Activated B cell treated with CpG ODN at 0.5 μM for 24 hours (primary cell): Measurements from ENCODE around the gene JUNB. TPM values are rescaled to one million over a fixed set of nuclear protein-coding genes. Genes with fewer than 3 reads are reported as not detected.
A peak's percentile ranks its signal among the peaks of the same experiment; 100 is the strongest.

Source experiments
- ATAC-seq: fragments of 200-7000 bp; cut with Tn5 transposase; one replicate; pipeline ENCODE4 v1.10.0; 2021; ENCODE audit warnings: low read depth, mild to moderate bottlenecking, moderate library complexity
- CTCF ChIA-PET: fragments of 350-600 bp; sonication (Branson Sonifier 250); formaldehyde crosslinking; loops from one replicate; lab custom pipeline; 2021; ENCODE audit warnings: antibody characterized with exemption; lab: Charles Lee
- POLR2A ChIA-PET: fragments of 350-600 bp; sonication (Branson Sonifier 250); formaldehyde crosslinking; loops from one replicate; lab custom pipeline; 2021; ENCODE audit warnings: antibody characterized with exemption; lab: Charles Lee
- DNase-seq: peaks from one replicate; pipeline ENCODE4 v3.0.0; 2022
- H3K27ac Mint-ChIP-seq: one replicate; pipeline ENCODE4 v1.8.0; 2020; ENCODE audit warnings: mixed read lengths
- H3K27me3 Mint-ChIP-seq: one replicate; pipeline ENCODE4 v1.8.0; 2021; ENCODE audit warnings: mixed read lengths
- H3K36me3 Mint-ChIP-seq: one replicate; pipeline ENCODE4 v1.8.0; 2021; ENCODE audit warnings: low read depth, mixed read lengths
- H3K4me1 Mint-ChIP-seq: one replicate; pipeline ENCODE4 v1.8.0; 2021; ENCODE audit warnings: mixed read lengths
- H3K4me3 Mint-ChIP-seq: one replicate; pipeline ENCODE4 v1.8.0; 2020; ENCODE audit warnings: mild to moderate bottlenecking, mixed read lengths
- H3K9me3 Mint-ChIP-seq: one replicate; pipeline ENCODE4 v1.8.0; 2020; ENCODE audit warnings: mixed read lengths
- intact Hi-C: fragments of 100-400 bp; cut with micrococcal nuclease; formaldehyde crosslinking; loops from one replicate; pipeline ENCODE4 v1.15.1; 2024
- total RNA-seq: library from RNA; stranded (reverse); gene quantifications from 2 replicates; pipeline ENCODE4 v1.2.3, GENCODE V29; 2022
- TF ChIP-seq, protein P1 (sequence below): fragments of 200-600 bp; IDR thresholded peaks from one replicate; pipeline ENCODE4 v1.8.0; 2022; ENCODE audit warnings: antibody characterized with exemption, mild to moderate bottlenecking

JUNB gene
- total RNA-seq, 1 donor from 2014 or later, result 132 TPM

DNA sequence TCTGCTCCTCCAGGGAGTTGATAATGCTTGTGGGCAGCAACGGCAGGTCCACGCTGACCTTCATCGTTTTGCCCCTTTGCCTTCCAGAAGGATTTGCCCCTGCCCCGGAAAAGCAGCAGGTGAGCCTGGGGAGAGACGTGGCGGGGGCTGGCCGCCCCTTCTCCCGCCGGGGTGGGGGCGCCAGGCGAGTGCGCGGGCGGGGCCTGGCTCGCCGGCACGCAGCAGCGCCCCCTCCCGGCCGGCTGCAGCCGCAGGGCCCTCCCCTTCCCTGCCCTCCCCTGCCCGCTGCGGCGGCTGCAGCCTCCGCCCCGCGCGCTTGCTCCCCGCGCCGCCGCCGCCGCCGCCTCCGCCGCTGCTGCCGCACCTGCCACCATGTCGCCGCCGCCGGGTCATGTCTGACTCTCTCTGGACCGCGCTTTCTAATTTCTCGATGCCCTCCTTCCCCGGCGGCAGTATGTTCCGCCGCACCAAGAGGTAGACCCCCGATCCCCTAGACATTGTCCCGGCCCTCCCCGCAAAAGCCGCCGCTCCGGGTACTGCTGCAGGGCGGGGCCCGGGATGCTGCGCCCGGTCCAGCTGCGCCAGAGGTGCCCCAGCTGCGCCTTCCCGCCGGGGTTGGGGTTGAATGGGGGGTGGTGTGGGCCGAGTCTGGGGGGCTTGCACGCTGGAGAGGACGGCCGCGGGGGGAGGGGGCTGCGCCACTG, 47.0 kb downstream of the JUNB start, which contains the start of gene MAST1:
TSS of gene MAST1 (plus strand) at position 334 of the 704 bp plus-strand sequence. CDS start at position 392, 58 bp downstream.
- peak within 1 kb of the TSS; percentile 61 for H3K4me3 Mint-ChIP-seq
- intact Hi-C loops, result loop anchor here (5.0 kb wide), 1 partner anchor 264 kb away; the partner anchor contains the start of gene LYL1
- ChIA-PET POLR2A (no interaction called here), CTCF (no interaction called here)
- peaks cover 64% of the 10 kb centered on the region for H3K27me3 Mint-ChIP-seq
- ATAC-seq, result peak; percentile 67
- TF ChIP-seq, protein P1, sequence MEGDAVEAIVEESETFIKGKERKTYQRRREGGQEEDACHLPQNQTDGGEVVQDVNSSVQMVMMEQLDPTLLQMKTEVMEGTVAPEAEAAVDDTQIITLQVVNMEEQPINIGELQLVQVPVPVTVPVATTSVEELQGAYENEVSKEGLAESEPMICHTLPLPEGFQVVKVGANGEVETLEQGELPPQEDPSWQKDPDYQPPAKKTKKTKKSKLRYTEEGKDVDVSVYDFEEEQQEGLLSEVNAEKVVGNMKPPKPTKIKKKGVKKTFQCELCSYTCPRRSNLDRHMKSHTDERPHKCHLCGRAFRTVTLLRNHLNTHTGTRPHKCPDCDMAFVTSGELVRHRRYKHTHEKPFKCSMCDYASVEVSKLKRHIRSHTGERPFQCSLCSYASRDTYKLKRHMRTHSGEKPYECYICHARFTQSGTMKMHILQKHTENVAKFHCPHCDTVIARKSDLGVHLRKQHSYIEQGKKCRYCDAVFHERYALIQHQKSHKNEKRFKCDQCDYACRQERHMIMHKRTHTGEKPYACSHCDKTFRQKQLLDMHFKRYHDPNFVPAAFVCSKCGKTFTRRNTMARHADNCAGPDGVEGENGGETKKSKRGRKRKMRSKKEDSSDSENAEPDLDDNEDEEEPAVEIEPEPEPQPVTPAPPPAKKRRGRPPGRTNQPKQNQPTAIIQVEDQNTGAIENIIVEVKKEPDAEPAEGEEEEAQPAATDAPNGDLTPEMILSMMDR, result no peak
- peaks cover 44% of the 10 kb centered on the region for H3K4me1 Mint-ChIP-seq
- peak within 1 kb of the TSS; percentile 18 for H3K27ac Mint-ChIP-seq
- no peak for DNase-seq
- no peaks in the 10 kb centered on the region for H3K36me3 Mint-ChIP-seq
- no peaks in the 10 kb centered on the region for H3K9me3 Mint-ChIP-seq

- peaks cover 43% of the 10 kb centered on the region for H3K4me1 Mint-ChIP-seq
- peak overlapping the region; percentile 18 for H3K27ac Mint-ChIP-seq
- ChIA-PET CTCF (no interaction called here), POLR2A (no interaction called here)
- H3K4me3 Mint-ChIP-seq, result peak overlapping the region; percentile 32
- H3K36me3 Mint-ChIP-seq, result no peaks in the 10 kb centered on the region
- no peaks in the 10 kb centered on the region for H3K9me3 Mint-ChIP-seq
- intact Hi-C loops, result loop anchor here (5.0 kb wide), 1 partner anchor 263 kb away; the partner anchor contains the start of gene LYL1
- peaks cover 65% of the 10 kb centered on the region for H3K27me3 Mint-ChIP-seq
- DNase-seq, result no peak
- no peak for ATAC-seq
- TF ChIP-seq, protein P1, result no peak
Observed at GRCh38 chr19:12838886-12839756, 47.8 kb downstream of the JUNB start.

DNA sequence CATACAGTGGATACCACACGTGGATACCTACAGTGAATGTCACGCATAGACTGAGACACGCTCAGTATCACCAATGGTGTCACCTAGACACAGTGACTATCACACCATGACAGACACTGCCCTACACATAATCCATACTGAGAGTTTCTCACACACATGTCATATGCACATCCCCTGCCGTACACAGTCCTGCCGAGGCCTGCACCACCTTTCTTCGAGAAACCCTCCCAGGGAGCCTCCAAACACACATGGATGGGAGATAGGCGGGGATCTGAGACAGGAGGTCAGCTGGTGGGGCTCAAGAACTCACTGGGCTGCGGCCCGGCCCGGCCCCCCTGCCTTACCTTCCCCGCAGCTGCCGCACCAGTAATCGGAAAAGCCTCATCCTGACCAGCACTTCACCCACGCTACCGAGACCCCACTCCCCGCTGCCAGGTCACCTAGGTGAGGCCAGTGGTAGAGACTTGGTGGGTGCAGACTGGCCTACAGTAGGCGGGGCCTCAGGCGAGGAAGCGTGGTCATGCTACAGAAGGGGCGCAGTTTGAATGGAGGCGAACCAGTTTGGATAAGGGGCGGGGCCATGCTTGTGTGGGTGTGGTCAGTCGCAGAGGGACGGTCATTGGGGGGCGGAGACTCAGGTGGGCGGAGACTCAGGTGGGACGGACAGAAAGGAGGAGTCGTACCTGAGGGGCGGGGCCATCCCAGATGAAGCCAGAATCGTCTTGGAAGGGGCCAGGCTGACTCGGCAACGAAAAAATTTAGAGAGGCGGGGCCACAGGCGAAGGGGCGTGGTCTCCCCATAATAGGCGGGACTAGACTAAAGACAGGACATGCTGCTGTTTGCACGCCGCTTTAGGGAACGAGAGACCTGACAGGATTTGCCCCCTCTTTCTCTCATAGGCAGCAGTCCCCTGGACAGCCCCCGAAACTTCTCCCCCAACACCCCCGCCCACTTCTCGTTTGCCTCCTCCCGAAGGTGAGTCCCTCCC, 49.1 kb downstream of the JUNB start:
- H3K27me3 Mint-ChIP-seq, result peaks cover 63% of the 10 kb centered on the region
- H3K4me1 Mint-ChIP-seq, result peaks cover 36% of the 10 kb centered on the region
- ChIA-PET CTCF (no interaction called here), POLR2A (no interaction called here)
- H3K27ac Mint-ChIP-seq, result no peak overlapping the region
- DNase-seq (no peak), ATAC-seq (peak; percentile 40)
- H3K4me3 Mint-ChIP-seq, result no peak overlapping the region
- no peaks in the 10 kb centered on the region for H3K9me3 Mint-ChIP-seq
- intact Hi-C loops, result no loop called here
- H3K36me3 Mint-ChIP-seq, result no peaks in the 10 kb centered on the region
- TF ChIP-seq, protein P1, result no peak

DNA sequence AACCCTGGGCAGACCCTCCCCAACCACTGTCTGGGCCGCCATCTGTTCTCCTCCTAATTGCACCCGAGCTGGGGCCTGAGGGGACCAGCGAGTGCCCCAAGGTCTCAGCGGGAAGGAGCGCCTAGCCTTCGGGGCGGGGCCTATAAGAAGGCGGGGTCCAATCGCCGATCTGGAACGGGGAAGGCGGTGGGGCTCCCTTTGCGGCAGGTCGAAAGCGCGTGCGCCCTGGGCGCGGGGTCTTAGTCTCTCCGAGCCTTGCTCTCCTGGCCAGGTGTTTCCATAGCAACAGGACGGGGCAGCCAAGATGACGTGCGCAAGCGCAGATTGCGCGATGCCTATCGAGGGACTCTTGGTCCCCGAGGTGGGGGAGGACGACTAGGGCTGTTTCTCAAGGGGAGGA, 49.8 kb downstream of the JUNB start:
- no peaks in the 10 kb centered on the region for H3K36me3 Mint-ChIP-seq
- ChIA-PET POLR2A (no interaction called here), CTCF (no interaction called here)
- intact Hi-C loops, result no loop called here
- H3K27ac Mint-ChIP-seq, result no peak overlapping the region
- TF ChIP-seq, protein P1, result no peak
- peaks cover 36% of the 10 kb centered on the region for H3K4me1 Mint-ChIP-seq
- H3K4me3 Mint-ChIP-seq, result peak overlapping the region; percentile 17
- no peak for ATAC-seq
- DNase-seq, result no peak
- no peaks in the 10 kb centered on the region for H3K9me3 Mint-ChIP-seq
- peaks cover 63% of the 10 kb centered on the region for H3K27me3 Mint-ChIP-seq
